Spleen (tissue), 7 donors: Measurements from ENCODE around the gene DLST.

Source experiments
- POLR2A ChIP-seq, 3 donors: fragments of 450-650 bp; IDR thresholded peaks; one replicate each; pipeline ENCODE4 v1.5.1; 2017; ENCODE audit warnings: antibody characterized with exemption in 3 of 3, mild to moderate bottlenecking in 1 of 3
- TF ChIP-seq, protein P1 (sequence below), 11 experiments: fragments of 200-600 bp in 7 of 11; fragments of 450-650 bp in 4 of 11; sonication (generic) in 4 of 11; IDR thresholded peaks in 8 of 11; conservative IDR thresholded peaks in 3 of 11; 1 replicate in 7 of 11; 2 replicates in 4 of 11; pipeline versions ENCODE4 v1.4.0 to v1.8.0; 2016 to 2021; ENCODE audit warnings: antibody characterized with exemption in 11 of 11, inconsistent platforms in 4 of 11, mild to moderate bottlenecking in 1 of 11
- donor health status: DM: no; HTN: no; CAD: no; lungs with moderate emphysema.
- donor health status: DM: no; HTN: no; CAD: no.
- donor health status: DM: no; HTN: no; CAD: no.

DNA sequence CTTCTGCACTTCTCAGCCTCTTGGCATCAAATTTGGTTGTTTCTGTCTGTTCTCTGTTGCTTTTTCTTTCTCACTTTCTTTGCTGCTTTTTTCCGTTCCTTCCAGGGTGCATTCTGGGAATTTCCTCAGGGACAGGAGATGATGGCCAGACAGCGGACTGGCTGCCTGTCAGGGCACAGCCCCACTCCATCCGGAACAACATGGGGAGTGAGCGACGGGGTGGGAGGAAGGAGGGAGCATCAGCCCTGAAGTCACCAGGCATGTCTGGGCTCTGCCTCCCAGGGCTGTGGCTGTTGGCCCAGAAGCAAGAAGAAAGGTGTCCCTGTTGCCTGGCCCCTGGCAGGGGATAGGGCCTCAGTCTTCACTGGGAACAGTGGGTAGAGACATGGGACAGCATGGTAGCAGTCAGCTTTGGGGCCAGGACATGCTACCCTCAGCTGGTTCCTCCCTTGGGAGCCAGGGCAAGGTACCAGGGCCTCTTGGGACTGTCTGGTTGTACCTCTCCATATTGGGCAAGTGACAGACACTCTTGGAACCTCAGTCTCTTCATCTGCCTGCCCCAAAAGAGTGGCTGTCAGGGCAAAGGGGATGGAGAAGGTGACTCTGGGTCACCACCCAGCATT is 65.1 kb downstream of the DLST start:
- TF ChIP-seq, protein P1, sequence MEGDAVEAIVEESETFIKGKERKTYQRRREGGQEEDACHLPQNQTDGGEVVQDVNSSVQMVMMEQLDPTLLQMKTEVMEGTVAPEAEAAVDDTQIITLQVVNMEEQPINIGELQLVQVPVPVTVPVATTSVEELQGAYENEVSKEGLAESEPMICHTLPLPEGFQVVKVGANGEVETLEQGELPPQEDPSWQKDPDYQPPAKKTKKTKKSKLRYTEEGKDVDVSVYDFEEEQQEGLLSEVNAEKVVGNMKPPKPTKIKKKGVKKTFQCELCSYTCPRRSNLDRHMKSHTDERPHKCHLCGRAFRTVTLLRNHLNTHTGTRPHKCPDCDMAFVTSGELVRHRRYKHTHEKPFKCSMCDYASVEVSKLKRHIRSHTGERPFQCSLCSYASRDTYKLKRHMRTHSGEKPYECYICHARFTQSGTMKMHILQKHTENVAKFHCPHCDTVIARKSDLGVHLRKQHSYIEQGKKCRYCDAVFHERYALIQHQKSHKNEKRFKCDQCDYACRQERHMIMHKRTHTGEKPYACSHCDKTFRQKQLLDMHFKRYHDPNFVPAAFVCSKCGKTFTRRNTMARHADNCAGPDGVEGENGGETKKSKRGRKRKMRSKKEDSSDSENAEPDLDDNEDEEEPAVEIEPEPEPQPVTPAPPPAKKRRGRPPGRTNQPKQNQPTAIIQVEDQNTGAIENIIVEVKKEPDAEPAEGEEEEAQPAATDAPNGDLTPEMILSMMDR (IDR thresholded peaks at IDR 0.05 in 8 of 11, conservative IDR thresholded peaks at IDR 0.05 in 3 of 11), result peak in 3 of 11 experiments; percentile 15 to 33 (median 19)
- no peak for TF ChIP-seq POLR2A (IDR thresholded peaks at IDR 0.05)
